TTC549 (cell line): ENCODE results near the gene CELA2B.
"Not testable (repeated sequence)": the region's sequence is repeated elsewhere in the genome, so short reads cannot be mapped to it uniquely, and the experiment has no call there.

ENCODE experiments used
- FAIRE-seq: peaks from 2 replicates; lab custom pipeline; 2012; peaks lifted over from hg19 to GRCh38; lab: Jason Lieb, UNC

CELA2B gene

DNA sequence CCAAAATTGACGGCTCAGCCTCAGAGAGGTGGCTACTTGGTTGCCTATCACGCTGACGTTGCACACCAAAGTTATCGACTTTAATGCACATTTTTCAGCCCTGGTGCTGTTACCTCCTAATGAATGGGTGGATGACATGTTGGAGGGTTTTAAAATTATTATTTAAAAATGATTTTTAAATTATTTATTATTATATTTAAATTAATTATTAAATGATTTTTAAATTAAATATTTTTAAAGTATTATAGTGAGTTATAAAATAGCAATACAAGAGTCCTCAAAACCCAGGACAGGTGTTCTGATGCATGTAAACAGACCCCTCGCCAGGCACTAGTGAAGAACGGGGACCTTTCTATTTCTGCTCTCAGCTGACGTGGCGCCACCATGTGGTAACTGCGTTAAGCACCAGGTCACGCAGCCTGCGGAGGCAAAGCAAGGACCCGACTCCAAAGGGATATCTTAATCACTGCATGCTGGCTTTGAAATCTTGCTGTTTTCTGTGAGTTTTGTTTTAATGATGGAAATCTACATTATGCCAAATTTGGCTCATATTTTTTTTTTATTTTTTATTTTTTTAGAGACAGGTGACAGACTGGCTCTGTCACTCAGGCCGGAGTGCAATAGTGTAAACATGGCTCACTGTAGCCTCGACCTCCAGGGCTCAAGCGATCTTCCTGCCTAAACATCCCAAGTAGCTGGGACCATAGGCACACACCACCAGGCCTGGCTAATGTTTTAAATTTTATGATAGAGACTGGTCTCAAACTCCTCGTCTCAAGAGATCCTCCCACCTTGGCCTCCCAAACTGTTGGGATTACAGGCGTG, 25.5 kb downstream of the CELA2B start:
- no peak for FAIRE-seq

DNA sequence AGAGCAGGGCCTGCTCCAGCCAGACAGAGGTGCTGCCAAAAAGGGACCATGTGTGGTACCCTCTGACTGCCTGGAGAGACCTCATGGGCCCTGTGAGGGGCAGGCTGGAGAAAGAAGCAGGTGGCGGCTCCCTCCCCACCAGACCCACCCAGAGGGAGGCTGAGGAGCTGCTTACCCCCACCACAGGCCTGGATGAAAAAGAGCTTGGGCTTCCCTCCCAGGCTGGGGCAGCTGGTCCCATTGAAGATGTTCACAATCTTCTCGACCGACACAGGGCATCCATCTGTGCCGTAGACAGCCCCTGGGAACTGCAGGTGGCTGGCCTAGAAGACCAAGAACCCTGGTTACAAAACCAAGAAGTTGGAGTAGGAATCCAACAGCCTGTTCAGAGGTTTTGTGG, 28.5 kb downstream of the CELA2B start:
- FAIRE-seq = no peak

DNA sequence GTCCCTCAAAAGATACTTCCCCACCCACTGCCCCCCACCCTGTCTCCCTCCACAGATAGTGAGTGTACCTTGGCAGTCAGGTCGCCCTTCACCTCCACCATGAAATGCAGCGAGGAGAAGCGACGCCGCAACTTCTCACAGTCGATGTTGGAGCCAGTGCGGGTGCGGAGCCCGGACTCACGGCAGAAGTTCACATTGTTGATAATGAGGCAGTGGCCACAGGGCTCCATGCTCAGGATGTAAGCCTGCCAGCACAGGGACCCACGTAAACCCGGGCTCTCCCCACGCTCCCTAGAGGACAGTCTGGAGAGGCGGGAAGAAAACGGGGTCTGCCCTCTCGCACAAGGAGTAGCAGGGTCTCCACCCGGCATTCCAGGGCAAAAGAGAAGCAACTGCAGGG, 30.9 kb downstream of the CELA2B start:
- no peak for FAIRE-seq

DNA sequence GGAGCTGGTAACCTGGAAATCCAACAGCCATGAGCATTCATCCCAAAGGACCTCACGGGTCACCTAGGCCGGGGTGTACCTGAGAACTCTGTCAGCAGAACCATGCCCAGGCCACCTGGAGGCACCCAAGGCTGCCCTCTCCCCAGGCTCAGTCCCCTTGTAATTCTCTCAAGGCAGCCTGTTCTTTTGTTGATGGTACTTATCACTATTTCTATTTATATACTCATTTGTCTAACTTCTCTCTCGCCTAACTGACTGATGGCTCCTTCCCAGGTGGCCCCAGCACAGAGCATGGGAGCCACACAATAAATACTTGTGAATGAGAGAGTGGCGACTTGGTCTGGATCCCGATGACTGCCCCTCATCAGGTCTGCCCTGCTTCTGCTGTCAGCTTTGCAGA, 31.4 kb downstream of the CELA2B start:
- no peak for FAIRE-seq

DNA sequence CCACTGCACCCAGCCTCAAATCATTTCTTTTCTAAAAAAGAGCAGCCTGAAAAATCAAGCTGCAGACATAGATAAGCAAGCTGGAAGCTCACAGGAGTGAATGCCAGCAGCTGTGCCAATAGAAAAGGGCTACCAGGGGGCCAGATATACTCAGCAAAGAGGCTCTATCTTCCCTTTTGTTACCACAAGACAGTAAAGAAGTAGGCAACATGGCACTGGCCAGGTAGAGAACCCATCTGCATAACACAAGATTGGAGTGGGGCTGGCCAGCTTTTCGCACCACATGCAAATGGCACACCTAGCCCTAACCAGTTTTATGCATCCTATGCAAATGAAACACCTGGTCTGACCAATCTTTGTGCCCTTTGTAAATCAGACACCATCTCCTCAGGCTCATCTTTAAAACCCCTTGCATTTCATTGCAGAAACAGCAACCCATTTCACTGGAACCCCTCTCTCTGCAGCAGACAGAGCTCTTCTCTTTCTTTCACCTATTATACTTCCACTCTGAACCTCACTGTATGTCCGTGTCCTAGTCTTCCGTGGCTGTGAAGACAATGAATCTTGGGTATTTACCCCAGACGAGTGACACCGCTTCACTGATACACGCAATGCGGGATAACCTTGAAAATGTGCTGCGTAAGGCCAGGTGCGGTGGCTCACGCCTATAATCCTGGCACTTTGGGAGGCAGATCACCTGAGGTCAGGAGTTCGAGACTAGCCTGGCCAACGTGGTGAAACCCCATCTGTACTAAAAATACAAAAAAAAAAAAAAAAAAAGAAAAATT, 33.0 kb downstream of the CELA2B start:
- FAIRE-seq = no peak

DNA sequence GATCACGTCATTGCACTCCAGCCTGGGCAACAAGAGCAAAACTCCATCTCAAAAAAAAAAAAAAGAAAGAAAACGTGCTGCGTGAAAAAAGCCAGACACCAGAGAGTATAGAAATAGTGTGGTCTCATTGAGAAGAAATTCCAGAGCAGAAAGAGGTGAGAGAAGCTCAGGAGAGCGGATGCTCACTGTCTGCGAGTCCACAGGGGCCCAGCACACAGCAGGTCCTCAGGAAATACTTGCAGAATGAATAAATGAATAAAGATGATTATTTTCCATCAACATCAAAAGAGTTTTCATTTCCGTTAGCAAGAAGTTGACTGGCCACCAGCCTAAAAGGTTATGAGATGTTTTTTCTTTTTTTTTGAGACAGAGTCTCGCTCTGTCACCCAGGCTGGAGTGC, 33.7 kb downstream of the CELA2B start:
- no peak for FAIRE-seq

DNA sequence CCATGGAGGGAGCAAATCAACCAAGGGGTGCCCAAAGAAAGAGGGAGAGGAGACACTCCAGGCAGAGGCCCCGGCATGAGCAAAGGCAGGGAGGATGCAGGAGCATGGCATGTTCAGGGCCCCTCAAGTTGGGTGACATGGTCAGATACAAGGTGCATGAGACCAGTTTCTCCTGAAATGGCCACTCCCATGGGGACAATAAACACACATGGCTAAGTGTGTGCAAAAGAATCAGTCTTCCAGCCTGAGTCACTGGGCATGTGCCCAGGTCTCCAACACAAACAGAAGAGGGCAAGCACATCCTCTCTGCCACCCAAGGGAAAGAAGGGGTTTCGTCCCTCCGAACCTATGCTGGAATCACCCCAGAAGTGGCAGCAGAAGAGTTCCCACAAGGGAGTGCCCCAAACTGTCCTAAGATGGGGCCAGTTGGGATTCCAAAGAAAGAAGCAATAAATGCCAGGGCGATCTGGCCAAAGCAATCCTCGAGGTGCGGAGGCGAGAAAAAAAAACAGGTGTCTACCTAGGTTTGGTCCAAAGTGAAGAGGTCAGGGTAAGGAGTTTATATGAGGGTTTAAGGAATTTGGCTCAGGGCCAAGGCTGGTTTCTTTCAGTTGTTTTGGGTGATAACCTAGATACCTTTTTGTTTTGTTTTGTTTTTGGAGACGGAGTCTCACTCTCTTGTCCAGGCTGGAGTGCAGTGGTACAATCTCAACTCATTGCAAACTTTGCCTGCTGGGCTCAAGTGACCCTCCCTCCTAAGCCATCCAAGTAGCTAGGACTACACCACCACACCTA, 34.9 kb downstream of the CELA2B start:
- FAIRE-seq = no peak

DNA sequence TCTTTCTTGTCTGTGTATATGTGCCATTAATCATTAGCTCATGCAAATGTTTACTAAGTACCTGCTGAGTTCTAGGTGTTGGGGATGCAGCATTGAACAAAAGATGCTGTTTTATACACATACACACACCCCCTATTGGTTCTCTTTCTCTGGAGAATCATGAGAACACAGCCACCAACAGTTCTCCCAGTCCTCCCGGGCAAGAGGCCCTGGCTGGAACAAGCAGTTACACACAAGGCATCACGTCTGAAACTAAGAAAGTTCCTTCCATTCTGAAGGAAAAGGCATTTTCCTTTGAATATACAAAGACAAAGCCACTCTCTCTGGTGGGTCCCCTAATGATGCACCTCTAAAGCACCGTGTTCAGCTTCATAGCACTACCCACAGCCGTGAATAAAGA, 37.3 kb downstream of the CELA2B start:
- FAIRE-seq = no peak

DNA sequence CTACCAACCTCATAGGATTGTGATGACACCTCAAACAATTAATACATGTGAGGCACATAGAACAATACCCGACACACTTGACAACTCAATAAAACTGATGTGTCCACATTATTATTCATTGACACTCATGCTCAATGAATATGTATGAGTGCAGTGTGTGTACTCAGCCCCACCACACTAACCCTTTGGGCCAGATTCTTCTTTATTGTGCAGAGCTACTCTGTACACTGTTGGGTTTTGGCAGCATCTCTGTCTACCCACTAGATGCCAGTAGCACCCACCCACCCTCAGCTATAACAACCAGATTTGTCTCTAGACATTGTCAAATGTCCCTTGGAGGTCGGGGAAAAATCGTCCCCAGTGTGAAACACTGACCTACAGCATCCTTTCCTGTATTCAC, 38.0 kb downstream of the CELA2B start:
- FAIRE-seq = no peak

DNA sequence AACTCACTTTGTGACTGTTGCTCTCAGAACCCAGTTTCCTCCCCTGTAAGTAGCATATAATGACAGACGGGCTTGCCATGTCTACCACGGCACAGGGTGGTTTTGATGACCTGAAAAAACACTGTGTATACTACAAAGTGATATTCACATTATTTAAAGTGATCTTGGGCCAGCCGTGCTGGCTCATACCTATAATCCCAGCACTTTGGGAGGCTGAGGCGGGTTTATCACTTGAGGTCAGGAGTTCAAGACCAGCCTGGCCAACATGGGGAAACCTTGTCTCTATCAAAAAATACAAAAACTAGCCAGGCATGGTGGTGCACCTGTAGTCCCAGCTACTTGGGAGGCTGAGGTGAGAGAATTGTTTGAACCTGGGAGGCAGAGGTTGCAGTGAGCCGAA, 38.7 kb downstream of the CELA2B start:
- FAIRE-seq = not testable (repeated sequence)

DNA sequence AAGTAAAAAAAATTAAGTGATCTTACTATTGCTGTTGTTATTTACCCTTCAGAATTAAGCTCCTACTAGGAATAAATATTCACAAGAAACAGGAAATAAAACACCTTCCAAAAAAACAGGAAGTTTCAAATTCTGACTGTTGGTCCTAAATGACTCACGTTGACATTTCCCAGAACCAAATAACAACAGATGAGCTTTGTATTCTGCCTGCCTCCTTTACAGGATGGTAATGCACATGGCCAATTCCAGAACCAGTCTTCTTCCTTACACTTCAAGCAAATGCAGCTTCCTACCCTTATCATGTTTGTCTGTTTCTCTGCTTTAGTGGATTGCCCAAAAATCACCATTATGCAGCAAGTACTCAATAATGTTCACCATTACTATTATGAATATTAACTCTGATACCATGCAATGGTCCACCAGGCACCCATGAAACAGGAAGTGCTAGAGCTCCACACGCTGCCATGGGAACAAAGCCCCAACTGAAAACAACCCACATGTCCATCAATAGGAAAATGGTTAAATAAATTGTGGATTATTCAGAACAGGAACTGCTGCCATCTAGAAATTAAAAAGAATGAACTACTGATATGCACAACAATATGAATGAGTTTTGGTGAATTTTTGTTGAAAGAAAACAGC, 39.2 kb downstream of the CELA2B start:
- no peak for FAIRE-seq

DNA sequence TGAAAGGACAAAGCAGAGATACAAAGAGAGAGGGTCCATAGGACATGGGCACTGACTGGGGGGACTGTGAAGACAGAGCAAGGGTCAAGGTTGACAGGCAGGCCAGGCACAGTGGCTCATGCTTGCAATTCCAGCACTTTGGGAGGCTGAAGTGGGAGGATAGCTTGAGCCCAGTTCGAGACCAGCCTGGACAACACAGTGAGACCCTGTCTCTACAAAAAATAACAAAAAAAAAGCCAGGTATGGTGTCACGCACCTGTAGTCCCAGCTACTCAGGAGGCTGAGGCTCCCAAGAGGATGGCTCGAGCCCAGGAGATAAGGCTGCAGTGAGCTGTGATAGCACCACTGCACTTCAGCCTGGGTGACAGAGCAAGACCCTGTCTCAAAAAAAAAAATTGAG, 43.7 kb downstream of the CELA2B start:
- FAIRE-seq = no peak

DNA sequence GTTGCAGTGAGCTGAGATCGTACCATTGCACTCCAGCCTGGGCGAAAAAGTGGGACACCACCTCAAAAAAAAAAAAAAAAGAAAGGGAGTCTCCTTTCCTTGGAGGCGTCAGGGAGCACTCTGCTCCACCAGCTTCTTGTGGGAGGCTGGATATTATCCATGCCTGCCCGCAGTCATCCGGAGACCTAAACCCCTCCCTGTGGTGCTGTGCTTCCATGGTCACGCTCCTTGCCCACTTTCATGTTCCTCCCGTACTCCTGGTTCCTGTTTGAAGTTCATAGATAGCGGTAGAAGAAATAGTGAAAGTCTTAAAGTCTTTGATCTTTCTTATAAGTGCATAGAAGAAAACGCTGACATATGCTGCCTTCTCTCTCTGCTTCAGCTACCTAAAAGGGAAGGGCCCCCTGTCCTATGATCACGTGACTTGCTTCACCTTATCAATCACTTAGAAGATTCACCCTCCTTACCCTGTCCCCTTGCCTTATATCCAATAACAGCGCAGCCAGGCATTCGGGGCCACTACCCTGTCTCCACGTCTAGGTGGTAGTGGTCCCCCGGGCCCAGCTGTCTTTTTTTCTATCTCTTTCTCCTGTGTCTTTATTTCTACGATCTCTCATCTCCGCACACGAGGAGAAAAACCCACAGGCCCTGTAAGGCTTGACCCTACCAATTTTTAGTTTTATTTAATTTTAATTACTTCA, 45.5 kb downstream of the CELA2B start:
- not testable (repeated sequence) for FAIRE-seq

DNA sequence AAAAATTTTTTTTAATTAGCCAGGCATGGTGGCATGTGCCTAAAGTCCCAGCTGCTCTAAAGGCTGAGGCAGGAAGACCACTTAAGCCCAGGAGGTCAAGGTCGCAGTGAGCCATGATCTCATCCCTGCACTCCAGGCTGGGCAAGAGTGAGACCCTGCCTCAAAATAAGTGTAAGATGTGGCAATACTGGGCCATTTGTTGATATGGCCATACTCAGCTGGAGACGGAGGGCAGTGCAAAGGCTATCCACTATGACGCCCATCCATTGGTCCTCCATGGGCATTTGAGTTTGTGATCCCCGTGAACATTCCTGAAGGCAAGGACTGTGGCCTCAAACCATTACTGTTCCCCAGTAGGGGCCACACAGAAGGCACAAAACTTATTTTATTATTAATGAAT, 46.6 kb downstream of the CELA2B start:
- no peak for FAIRE-seq

DNA sequence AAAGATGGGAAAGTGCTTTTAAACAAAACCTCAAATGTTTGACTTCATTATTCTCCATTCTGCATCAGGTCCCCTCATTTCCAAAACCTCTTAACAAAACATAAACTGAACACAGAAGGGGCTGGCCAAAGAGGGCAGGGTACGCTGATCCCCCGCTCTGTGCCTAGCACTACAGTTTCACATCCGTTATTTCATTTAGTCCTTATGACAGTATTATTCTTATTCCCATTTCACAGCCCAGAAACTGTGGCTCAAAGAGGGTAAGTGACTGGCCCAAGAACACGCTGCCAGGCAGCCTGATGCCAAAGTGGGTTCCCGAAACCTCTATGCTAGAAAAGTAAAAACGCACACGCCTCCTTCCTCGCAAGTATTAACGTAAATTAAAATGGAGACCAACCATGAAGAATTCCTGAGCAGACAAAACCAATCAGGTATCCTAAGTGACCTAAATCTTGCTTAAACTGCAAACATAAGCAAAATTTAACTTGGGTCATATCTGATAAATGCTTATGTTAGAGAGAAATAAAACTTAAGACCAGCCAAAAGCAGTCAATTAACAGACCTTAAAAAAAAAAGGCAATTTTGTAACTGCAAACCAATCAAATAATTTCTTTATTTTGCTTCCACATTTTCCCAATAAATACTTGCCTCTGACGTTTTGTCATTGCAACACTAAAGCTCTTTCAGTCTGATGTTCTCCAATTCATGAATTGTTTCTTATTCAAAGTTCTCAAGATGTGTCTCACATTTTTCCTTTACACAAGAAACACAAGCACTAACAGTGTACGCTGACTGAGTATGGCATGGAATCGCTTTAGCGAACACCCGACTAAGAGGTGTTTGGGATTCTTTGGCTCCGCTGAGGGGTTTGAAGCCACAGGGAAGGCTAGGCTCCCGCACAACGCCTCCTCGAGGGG, 47.5 kb downstream of the CELA2B start:
- FAIRE-seq = no peak

DNA sequence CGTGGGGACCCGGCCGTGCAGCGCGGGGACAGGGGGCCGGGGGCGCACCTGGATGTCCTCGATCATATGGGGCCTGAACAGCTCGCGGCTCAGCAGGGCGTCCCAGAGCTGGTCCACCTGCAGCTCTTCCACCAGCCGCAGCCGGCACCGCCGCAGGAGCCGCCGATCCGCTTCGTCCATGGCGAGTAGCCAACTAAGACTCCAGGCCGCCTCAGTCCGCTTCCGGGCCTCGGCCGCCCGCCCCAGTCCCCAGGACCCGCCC, 48.0 kb downstream of the CELA2B start, which contains the start of gene CASP9:
Gene CASP9 (minus strand): TSS at position 195 of the 262 bp plus-strand sequence. CDS start 15 bp downstream, at position 180.
- no peak for FAIRE-seq

DNA sequence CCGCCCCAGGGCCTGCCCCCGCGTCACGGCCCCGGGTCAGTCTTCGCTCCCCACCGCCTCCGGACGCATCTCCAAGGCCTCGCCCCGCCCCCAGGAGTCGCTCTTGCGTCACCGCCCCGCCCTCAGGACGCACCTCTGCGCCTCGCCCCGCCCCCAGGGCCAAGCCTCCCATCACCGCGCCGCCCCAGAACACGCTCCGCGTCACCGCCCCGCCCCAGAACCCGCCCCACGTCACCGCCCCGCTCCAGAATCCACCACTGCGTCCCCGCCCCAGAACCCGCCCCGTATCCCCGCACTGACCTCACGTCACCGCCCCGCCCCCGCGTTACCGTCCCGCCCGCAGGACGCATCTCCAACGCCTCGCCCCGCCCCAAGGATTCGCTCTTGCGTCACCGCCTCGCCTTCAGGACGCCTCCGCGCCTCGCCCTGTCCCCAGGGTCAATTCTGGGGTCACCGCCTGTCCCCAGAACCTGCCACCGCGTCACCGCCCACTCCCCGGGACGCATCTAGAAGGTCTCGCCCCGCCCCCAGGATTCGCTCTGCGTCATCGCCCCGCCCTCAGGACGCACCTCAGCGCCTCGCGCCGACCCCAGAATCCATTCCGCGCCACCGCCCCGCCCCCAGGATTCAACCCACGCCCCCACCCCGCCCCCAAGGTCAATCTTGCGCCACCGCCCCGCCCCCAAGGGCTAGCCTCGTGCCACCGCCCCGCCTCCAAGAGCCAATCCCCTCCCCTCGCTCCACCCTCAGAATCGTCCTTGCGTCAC, 48.6 kb downstream of the CELA2B start:
- no peak for FAIRE-seq

DNA sequence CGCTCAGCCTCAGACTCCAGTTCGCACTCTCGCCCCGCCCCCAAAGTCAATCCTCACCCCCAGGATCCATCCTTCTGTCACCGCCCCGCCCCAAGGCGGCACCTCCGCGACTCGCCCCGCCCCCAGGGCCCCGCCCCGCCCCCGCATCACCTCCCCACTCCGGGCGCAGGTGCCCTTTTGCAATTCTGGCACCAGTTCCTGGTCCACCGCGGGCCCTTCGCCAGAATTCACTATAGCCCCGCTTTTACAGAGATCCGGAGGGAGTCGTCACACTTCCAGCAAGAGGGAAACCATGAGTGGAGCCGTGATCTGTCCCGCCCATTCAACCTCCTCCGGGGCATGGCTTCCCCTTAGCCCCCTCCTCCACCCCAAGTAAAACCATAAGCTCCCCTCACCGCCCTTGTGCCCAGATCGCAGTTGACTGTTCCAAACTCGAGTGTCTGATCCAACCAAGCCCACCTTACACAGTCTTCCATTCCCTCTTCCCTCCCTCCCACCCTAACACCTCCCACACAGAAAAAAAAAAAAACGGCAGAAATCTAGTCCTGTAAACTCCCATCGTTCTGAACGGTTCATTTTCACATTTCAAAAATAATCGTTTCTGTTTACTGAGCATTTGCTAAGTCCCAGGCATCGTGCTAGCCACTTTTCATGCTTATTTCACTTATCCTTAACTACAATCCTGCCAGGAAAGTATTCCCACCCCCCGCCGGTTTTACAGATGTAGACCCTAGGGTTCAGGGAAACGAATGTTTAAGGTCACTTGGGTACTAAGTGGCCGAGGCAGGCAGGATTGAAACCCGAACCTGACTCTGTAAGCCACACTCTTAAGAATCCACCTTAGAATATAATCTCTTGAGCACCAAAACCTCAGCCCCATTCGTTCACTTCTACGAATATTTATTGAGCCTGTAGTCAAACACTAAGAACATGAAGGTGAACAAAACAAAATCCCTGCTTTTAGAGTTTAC, 49.4 kb downstream of the CELA2B start:
- FAIRE-seq = no peak

DNA sequence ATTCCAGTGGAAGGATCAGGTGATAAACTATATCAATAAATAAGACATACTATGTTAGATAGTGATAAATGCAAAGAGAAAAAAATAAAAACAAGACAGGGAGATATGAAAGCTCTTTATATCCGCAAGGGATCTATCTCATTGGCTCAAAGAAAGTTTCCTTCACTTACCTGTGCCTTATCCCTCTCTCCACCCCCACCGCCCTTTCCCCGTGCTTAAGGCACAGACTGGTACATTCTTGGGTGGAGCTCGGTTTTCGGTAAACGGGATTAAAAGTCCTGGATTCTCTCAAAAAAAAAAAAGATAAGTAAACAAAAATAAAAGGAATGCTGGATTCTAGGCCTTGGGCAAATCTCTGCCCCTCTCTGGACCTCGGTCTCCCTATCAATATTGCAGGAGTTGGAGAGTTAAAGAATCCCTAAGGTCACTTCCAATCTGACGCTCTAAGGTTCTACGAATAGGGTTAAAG, 50.2 kb downstream of the CELA2B start:
- no peak for FAIRE-seq
